Loucy (cell line): ENCODE data around the gene WDR93.

Experiments
- H2AFZ ChIP-seq: fragments of 200-600 bp; sonication (generic); 2 replicates; pipeline ENCODE4 v1.6.0; 2016; ENCODE audit warnings: antibody characterized with exemption, mild to moderate bottlenecking, low read length, moderate library complexity
- H3F3A ChIP-seq: fragments of 200-600 bp; 2 replicates; pipeline ENCODE4 v1.6.0; 2016; ENCODE audit warnings: antibody characterized with exemption, low read depth, mild to moderate bottlenecking
- H3K27me3 ChIP-seq: fragments of 200-600 bp; sonication (generic); 2 replicates; pipeline ENCODE4 v1.6.1; 2014; ENCODE audit warnings: low read length, mild to moderate bottlenecking; ENCODE audit not compliant: insufficient read depth, poor library complexity, severe bottlenecking
- H3K36me3 ChIP-seq: fragments of 200-600 bp; sonication (generic); 2 replicates; pipeline ENCODE4 v1.6.1; 2016; ENCODE audit warnings: low read length; ENCODE audit not compliant: insufficient read depth
- H3K4me1 ChIP-seq: fragments of 200-600 bp; sonication (generic); 2 replicates; pipeline ENCODE4 v1.5.1; 2014; ENCODE audit warnings: low read length, mild to moderate bottlenecking; ENCODE audit not compliant: insufficient read depth, poor library complexity, severe bottlenecking
- H3K4me2 ChIP-seq: fragments of 200-600 bp; sonication (generic); 2 replicates; pipeline ENCODE4 v1.6.0; 2014; ENCODE audit warnings: antibody characterized with exemption, low read length, low read depth, mild to moderate bottlenecking; ENCODE audit not compliant: poor library complexity, severe bottlenecking
- H3K4me3 ChIP-seq: fragments of 200-600 bp; sonication (generic); 2 replicates; pipeline ENCODE4 v1.5.1; 2014; ENCODE audit warnings: low read length, mild to moderate bottlenecking, mixed read lengths; ENCODE audit not compliant: poor library complexity, severe bottlenecking
- H3K79me2 ChIP-seq: fragments of 200-600 bp; sonication (generic); 2 replicates; pipeline ENCODE4 v1.6.1; 2014; ENCODE audit warnings: low read length; ENCODE audit not compliant: insufficient read depth
- H3K9ac ChIP-seq: fragments of 200-600 bp; sonication (generic); 2 replicates; pipeline ENCODE4 v1.6.0; 2014; ENCODE audit warnings: mild to moderate bottlenecking, low read depth, low read length, moderate library complexity; ENCODE audit not compliant: poor library complexity, severe bottlenecking
- H3K9me2 ChIP-seq: fragments of 200-600 bp; sonication (generic); replicated peaks from 2 replicates; pipeline ENCODE4 v1.6.1; 2016; ENCODE audit warnings: low read depth, low read length, mixed read lengths
- H3K9me3 ChIP-seq: fragments of 200-600 bp; sonication (generic); 2 replicates; pipeline ENCODE4 v1.6.1; 2014; ENCODE audit warnings: mild to moderate bottlenecking, antibody characterized with exemption, low read length, low read depth; ENCODE audit not compliant: insufficient read depth
- H4K20me1 ChIP-seq: fragments of 200-600 bp; sonication (generic); 2 replicates; pipeline ENCODE4 v1.6.0; 2014; ENCODE audit warnings: antibody characterized with exemption, low read length, mild to moderate bottlenecking; ENCODE audit not compliant: insufficient read depth, poor library complexity, severe bottlenecking
- CTCF ChIP-seq: fragments of 200-600 bp; sonication (generic); conservative IDR thresholded peaks from 2 replicates; pipeline ENCODE4 v1.5.1; 2014; ENCODE audit warnings: mild to moderate bottlenecking, antibody characterized with exemption, low read length
- EZH2phosphoT487 ChIP-seq: fragments of 200-600 bp; IDR thresholded peaks from 2 replicates; pipeline ENCODE4 v1.6.1; 2018; ENCODE audit warnings: antibody characterized with exemption, mild to moderate bottlenecking, moderate library complexity, borderline replicate concordance

Gene WDR93

GRCh38 chr15:89777073-89777751 lies 86.6 kb downstream of the WDR93 start:
- Histone ChIP-seq H3K9ac (no peak overlapping the region), H2AFZ (no peak overlapping the region), H3K27me3 (no peaks in the 10 kb centered on the region), H3K9me2 (no peaks in the 10 kb centered on the region), H3F3A (no peaks in the 10 kb centered on the region), H4K20me1 (no peaks in the 10 kb centered on the region), H3K79me2 (no peaks in the 10 kb centered on the region), H3K4me3 (no peak overlapping the region), H3K4me1 (peaks cover 4% of the 10 kb centered on the region), H3K36me3 (no peaks in the 10 kb centered on the region), H3K9me3 (no peaks in the 10 kb centered on the region), H3K4me2 (no peak overlapping the region)
- TF ChIP-seq EZH2phosphoT487 (no peak), CTCF (no peak)

- Histone ChIP-seq H2AFZ (no peak overlapping the region), H3K27me3 (no peaks in the 10 kb centered on the region), H3K4me1 (peaks cover 4% of the 10 kb centered on the region), H3K9ac (no peak overlapping the region), H3K79me2 (no peaks in the 10 kb centered on the region), H3K4me3 (no peak overlapping the region), H3K9me2 (no peaks in the 10 kb centered on the region), H3F3A (no peaks in the 10 kb centered on the region), H3K4me2 (no peak overlapping the region), H3K9me3 (no peaks in the 10 kb centered on the region), H4K20me1 (no peaks in the 10 kb centered on the region), H3K36me3 (no peaks in the 10 kb centered on the region)
- TF ChIP-seq EZH2phosphoT487, result no peak
- no peak for TF ChIP-seq CTCF
These were observed 87.3 kb downstream of the WDR93 start for GRCh38 chr15:89777782-89778380.

GRCh38 chr15:89778861-89779260 lies 88.2 kb downstream of the WDR93 start:
- Histone ChIP-seq H3K4me2 (no peak overlapping the region), H3K4me1 (peaks cover 4% of the 10 kb centered on the region), H3K36me3 (no peaks in the 10 kb centered on the region), H3K4me3 (no peak overlapping the region), H3K9me3 (no peaks in the 10 kb centered on the region), H3F3A (no peaks in the 10 kb centered on the region), H3K27me3 (no peaks in the 10 kb centered on the region), H3K9me2 (no peaks in the 10 kb centered on the region), H2AFZ (no peak overlapping the region), H3K79me2 (no peaks in the 10 kb centered on the region), H3K9ac (no peak overlapping the region), H4K20me1 (no peaks in the 10 kb centered on the region)
- TF ChIP-seq EZH2phosphoT487 (no peak), CTCF (no peak)
